GM13976 (cell line): ENCODE data around the gene ANKHD1.

Experiments used
- DNase-seq: peaks from one replicate; pipeline ENCODE4 v3.0.0; 2012; ENCODE audit warnings: low spot score
- CTCF ChIP-seq: IDR thresholded peaks from 2 replicates; pipeline ENCODE4 v1.5.1; 2012; ENCODE audit warnings: borderline replicate concordance, mild to moderate bottlenecking; ENCODE audit not compliant: insufficient read depth; ENCODE audit errors: extremely low read depth, missing control alignments, control extremely low read depth
- in situ Hi-C: fragments of 300-500 bp; cut with MboI; formaldehyde crosslinking; loops from one replicate; pipeline ENCODE4 v1.12.0; 2022; ENCODE audit warnings: low sequenced_read_pairs, mixed read lengths, inconsistent platforms; ENCODE audit not compliant: unreplicated experiment

ANKHD1 gene

GRCh38 chr5:140588311-140589070 lies 186.9 kb downstream of the ANKHD1 start:
- no peak for DNase-seq
- TF ChIP-seq CTCF, result no peak
- in situ Hi-C loops, result no loop called here
